Measurements from ENCODE around the gene SEZ6.

DNA sequence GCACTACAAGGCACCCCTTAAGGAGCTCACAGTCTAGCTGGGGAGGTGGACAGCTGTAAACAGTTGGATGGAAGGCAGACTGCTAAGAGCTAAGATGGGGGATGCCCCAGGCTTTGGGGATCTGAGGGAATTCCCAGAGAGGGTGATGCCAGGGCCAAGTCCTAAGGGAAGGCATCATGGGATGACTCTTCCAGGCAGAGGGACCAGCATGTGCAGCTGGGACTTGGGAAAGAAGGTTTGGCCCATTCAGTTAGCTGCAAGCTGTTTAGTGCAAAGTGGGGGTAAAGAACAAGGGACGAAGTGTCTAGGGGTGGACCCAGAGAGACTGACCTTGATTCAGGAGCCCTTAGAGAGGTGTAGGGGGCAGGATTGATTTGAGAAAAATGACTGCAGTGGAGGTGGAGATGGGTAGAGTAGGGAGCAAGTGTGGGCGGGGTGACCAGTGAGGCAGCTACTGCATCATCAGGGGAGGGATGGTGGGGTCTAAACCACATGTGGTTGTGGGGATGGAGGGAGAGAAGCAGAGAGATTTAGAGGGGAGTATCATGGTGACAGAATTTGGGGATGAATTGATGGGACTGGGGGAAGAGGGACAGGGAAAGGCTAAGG is 27.4 kb downstream of the SEZ6 start:
- TF ChIP-seq, protein P1, sequence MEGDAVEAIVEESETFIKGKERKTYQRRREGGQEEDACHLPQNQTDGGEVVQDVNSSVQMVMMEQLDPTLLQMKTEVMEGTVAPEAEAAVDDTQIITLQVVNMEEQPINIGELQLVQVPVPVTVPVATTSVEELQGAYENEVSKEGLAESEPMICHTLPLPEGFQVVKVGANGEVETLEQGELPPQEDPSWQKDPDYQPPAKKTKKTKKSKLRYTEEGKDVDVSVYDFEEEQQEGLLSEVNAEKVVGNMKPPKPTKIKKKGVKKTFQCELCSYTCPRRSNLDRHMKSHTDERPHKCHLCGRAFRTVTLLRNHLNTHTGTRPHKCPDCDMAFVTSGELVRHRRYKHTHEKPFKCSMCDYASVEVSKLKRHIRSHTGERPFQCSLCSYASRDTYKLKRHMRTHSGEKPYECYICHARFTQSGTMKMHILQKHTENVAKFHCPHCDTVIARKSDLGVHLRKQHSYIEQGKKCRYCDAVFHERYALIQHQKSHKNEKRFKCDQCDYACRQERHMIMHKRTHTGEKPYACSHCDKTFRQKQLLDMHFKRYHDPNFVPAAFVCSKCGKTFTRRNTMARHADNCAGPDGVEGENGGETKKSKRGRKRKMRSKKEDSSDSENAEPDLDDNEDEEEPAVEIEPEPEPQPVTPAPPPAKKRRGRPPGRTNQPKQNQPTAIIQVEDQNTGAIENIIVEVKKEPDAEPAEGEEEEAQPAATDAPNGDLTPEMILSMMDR (IDR thresholded peaks at IDR 0.05; ENCODE audit: borderline replicate concordance, extremely low read depth, low read length, poor library complexity, severe bottlenecking), result no peak
- no peak for TF ChIP-seq EZH2 (IDR thresholded peaks at IDR 0.05; ENCODE audit: borderline replicate concordance, low read depth, low read length, severe bottlenecking)
